Fibroblast of lung (primary cell): Measurements from ENCODE around the gene MYO1D. TPM values are rescaled to one million over a fixed set of nuclear protein-coding genes. Genes with fewer than 3 reads are reported as not detected.

Experiments used
- DNase-seq, 2 donors: peaks; one replicate each; pipeline versions ENCODE4 v3.0.0 to v3.0.0-alpha.2; 2010; ENCODE audit warnings: low read depth in 2 of 2
- H2AFZ ChIP-seq: 2 replicates; pipeline ENCODE4 v1.5.1; 2012; ENCODE audit warnings: low read length, control low read depth, inconsistent platforms
- H3K27ac ChIP-seq: 2 replicates; pipeline ENCODE4 v1.5.1; 2011; ENCODE audit warnings: low read length, control low read depth; ENCODE audit not compliant: insufficient read depth
- H3K27me3 ChIP-seq: 2 replicates; pipeline ENCODE4 v1.5.1; 2011; ENCODE audit warnings: mild to moderate bottlenecking, low read length; ENCODE audit not compliant: control insufficient read depth, insufficient read depth
- H3K36me3 ChIP-seq: 2 replicates; pipeline ENCODE4 v1.5.1; 2011; ENCODE audit warnings: low read length; ENCODE audit not compliant: control insufficient read depth, insufficient read depth
- H3K4me1 ChIP-seq: 2 replicates; pipeline ENCODE4 v1.5.1; 2011; ENCODE audit warnings: low read length; ENCODE audit not compliant: control insufficient read depth, insufficient read depth; ENCODE audit errors: extremely low read depth
- H3K4me2 ChIP-seq: 2 replicates; pipeline ENCODE4 v1.5.1; 2011; ENCODE audit warnings: low read length, control low read depth; ENCODE audit not compliant: insufficient read depth; ENCODE audit errors: extremely low read depth
- H3K4me3 ChIP-seq, 4 experiments: fragments of 200-600 bp in 1 of 4; sonication (generic) in 1 of 4; replicated peaks in 1 of 4; 2 replicates each; pipeline ENCODE4 v1.5.1; 2011 to 2016; ENCODE audit warnings: low read length in 4 of 4, low read depth in 3 of 4, mild to moderate bottlenecking in 3 of 4, control low read depth in 2 of 4, inconsistent platforms in 1 of 4, mixed read lengths in 1 of 4; ENCODE audit not compliant: insufficient read depth in 1 of 4; ENCODE audit errors: control extremely low read depth in 1 of 4
- H3K79me2 ChIP-seq: 2 replicates; pipeline ENCODE4 v1.5.1; 2012; ENCODE audit warnings: mild to moderate bottlenecking, low read length, inconsistent platforms; ENCODE audit not compliant: control insufficient read depth, insufficient read depth
- H3K9ac ChIP-seq: 2 replicates; pipeline ENCODE4 v1.5.1; 2011; ENCODE audit warnings: mild to moderate bottlenecking, low read length, control low read depth; ENCODE audit not compliant: insufficient read depth
- H3K9me3 ChIP-seq: 2 replicates; pipeline ENCODE4 v1.5.1; 2012; ENCODE audit warnings: low read depth, low read length; ENCODE audit not compliant: control insufficient read depth, insufficient read depth
- H4K20me1 ChIP-seq: 2 replicates; pipeline ENCODE4 v1.5.1; 2011; ENCODE audit warnings: low read length; ENCODE audit not compliant: control insufficient read depth, insufficient read depth; ENCODE audit errors: extremely low read depth
- CTCF ChIP-seq, 2 donors: IDR thresholded peaks in 1 of 2; conservative IDR thresholded peaks in 1 of 2; 1 replicate in 1 of 2; 2 replicates in 1 of 2; pipeline ENCODE4 v1.5.1; 2011 to 2012; ENCODE audit warnings: low read length in 2 of 2, control low read depth in 1 of 2, inconsistent platforms in 1 of 2, low read depth in 1 of 2, mild to moderate bottlenecking in 1 of 2
- EZH2 ChIP-seq: IDR thresholded peaks from 2 replicates; pipeline ENCODE4 v1.5.1; 2012; ENCODE audit warnings: low read length, control low read depth, mild to moderate bottlenecking; ENCODE audit errors: missing control alignments
- polyA plus RNA-seq, 2 donors: library from polyadenylated mRNA; depleted of rRNA in 1 of 2; stranded (reverse) in 1 of 2; unstranded in 1 of 2; fragments of >200 nt; gene quantifications; 2 replicates each; pipeline ENCODE4 v1.2.1, GENCODE V29; 2011 to 2012; ENCODE audit warnings: missing spikeins in 1 of 2
- total RNA-seq: library from RNA; depleted of rRNA; stranded (reverse); fragments of >200 nt; gene quantifications from 2 replicates; pipeline ENCODE4 v1.2.1, GENCODE V29; 2014

The MYO1D gene
- total and polyA plus RNA-seq, 2 donors (not counting 1 experiment from before 2014, with no cell fraction given) = 35.0 to 46.6 TPM

DNA sequence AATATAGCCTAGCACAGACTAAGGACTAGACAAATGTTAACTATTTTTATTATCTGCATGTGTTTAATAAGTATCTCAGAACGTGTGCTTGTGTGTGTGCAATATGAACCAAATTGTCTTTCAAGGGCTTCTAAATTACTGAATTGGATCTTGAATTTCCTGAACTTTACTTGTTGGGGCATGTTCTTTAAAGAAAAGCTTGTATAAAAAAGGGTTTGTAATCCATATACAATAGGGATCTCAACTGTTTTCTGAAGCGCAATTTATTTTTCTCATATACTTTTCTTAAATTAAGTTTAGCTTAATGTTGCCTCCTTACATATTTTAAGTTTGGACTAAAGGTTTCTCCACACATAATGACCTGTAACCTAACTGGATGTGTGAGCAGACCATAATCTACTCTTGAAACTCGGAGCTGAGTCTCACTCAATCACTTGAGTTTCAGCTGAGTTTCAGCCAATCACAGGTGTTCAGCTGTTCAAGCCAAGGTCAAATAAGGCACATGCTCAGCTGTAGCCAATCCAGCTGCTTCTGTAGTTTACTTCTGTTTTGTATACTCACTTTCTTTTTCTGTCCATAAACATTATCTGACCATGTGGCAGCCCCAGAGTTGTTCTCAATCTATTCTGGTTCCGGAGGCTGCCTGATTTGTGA, 317.8 kb downstream of the MYO1D start:
- Histone ChIP-seq H3K79me2 (no peaks in the 10 kb centered on the region), H3K9ac (no peak overlapping the region), H3K4me1 (no peaks in the 10 kb centered on the region), H3K36me3 (no peaks in the 10 kb centered on the region), H3K9me3 (no peaks in the 10 kb centered on the region), H4K20me1 (no peaks in the 10 kb centered on the region), H3K27me3 (no peaks in the 10 kb centered on the region), H3K27ac (no peak overlapping the region), H3K4me2 (no peak overlapping the region), H2AFZ (no peak overlapping the region), H3K4me3 (no peak overlapping the region)
- peak in 1 of 2 donors; percentile 5 for DNase-seq
- no peak for TF ChIP-seq EZH2
- TF ChIP-seq CTCF (conservative IDR thresholded peaks at IDR 0.05 in 1 of 2, IDR thresholded peaks at IDR 0.05 in 1 of 2; ENCODE audit: low read depth in 1 of 2, low read length in 2 of 2) = no peak

- H3K36me3 ChIP-seq = no peaks in the 10 kb centered on the region
- no peak overlapping the region for H3K27ac ChIP-seq
- DNase-seq = no peak
- no peak overlapping the region for H3K4me3 ChIP-seq
- H4K20me1 ChIP-seq = no peaks in the 10 kb centered on the region
- H3K9ac ChIP-seq = no peak overlapping the region
- TF ChIP-seq EZH2 (no peak), CTCF (conservative IDR thresholded peaks at IDR 0.05 in 1 of 2, IDR thresholded peaks at IDR 0.05 in 1 of 2; ENCODE audit: low read depth in 1 of 2, low read length in 2 of 2) (no peak)
- no peaks in the 10 kb centered on the region for H3K27me3 ChIP-seq
- H3K4me1 ChIP-seq = no peaks in the 10 kb centered on the region
- H3K79me2 ChIP-seq = no peaks in the 10 kb centered on the region
- no peak overlapping the region for H3K4me2 ChIP-seq
- no peak overlapping the region for H2AFZ ChIP-seq
- H3K9me3 ChIP-seq = no peaks in the 10 kb centered on the region
These were observed 318.5 kb downstream of the MYO1D start for GRCh38 chr17:32558326-32558955.

- DNase-seq = no peak
- TF ChIP-seq EZH2 (no peak), CTCF (conservative IDR thresholded peaks at IDR 0.05 in 1 of 2, IDR thresholded peaks at IDR 0.05 in 1 of 2; ENCODE audit: low read depth in 1 of 2, low read length in 2 of 2) (no peak)
- H2AFZ ChIP-seq = no peak overlapping the region
- no peak overlapping the region for H3K27ac ChIP-seq
- H3K4me2 ChIP-seq = no peak overlapping the region
- H3K4me1 ChIP-seq = no peaks in the 10 kb centered on the region
- no peak overlapping the region for H3K9ac ChIP-seq
- H3K4me3 ChIP-seq = no peak overlapping the region
- H3K27me3 ChIP-seq = no peaks in the 10 kb centered on the region
- H3K79me2 ChIP-seq = no peaks in the 10 kb centered on the region
- H3K36me3 ChIP-seq = no peaks in the 10 kb centered on the region
- no peaks in the 10 kb centered on the region for H4K20me1 ChIP-seq
- H3K9me3 ChIP-seq = no peaks in the 10 kb centered on the region
These were observed 321.2 kb downstream of the MYO1D start for GRCh38 chr17:32555611-32556310.
